ENCODE measurements around the gene ALDH7A1.
"Not testable (repeated sequence)": the region's sequence is repeated elsewhere in the genome, so short reads cannot be mapped to it uniquely, and the experiment has no call there.

ALDH7A1 gene

DNA sequence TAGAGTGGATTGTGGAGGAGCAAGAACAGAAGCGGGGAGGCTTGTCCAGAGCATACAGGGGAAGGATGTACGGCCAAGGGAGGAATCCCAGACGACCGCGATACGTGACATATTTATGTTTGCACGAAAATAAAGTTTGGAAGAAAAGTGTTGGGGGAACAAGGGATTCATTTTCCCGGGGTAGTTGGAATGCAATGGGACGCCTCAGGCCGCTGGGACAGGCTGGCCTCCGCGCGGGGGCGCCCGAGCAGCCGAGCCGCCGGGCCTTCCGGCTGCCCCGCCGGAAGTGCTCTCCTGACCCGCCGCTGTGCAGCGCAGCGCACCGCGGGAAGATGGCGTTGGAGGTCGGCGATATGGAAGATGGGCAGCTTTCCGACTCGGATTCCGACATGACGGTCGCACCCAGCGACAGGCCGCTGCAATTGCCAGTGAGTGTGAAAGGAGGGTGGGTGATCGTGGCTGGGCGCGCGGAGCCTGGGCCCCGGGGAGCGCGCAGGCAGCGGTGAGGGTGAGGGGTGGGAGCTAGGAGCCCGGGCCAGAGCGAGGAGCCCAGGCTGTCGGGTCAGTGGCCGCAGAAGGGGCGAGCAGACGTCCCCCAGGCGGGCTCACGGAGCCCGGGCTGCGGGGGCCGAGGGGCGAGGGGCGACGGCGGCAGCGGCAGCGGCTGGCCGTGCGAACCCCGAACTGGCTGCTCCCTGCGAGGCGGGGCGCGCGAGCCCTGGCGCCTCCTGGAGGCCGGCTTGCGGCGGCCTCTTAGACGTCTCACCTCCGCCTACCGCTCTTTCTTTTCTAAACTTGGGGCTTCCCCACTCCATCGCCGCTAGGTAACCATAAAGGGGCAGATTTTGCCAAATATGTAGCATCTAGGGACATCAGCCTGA is 5.9 kb upstream of the ALDH7A1 start, which contains the start of gene PHAX:
PHAX (plus strand) TSS at position 317 of the 881 bp plus-strand sequence; CDS start at position 333, 16 bp downstream.
- TF ChIP-seq, protein P1, sequence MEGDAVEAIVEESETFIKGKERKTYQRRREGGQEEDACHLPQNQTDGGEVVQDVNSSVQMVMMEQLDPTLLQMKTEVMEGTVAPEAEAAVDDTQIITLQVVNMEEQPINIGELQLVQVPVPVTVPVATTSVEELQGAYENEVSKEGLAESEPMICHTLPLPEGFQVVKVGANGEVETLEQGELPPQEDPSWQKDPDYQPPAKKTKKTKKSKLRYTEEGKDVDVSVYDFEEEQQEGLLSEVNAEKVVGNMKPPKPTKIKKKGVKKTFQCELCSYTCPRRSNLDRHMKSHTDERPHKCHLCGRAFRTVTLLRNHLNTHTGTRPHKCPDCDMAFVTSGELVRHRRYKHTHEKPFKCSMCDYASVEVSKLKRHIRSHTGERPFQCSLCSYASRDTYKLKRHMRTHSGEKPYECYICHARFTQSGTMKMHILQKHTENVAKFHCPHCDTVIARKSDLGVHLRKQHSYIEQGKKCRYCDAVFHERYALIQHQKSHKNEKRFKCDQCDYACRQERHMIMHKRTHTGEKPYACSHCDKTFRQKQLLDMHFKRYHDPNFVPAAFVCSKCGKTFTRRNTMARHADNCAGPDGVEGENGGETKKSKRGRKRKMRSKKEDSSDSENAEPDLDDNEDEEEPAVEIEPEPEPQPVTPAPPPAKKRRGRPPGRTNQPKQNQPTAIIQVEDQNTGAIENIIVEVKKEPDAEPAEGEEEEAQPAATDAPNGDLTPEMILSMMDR (IDR thresholded peaks at IDR 0.05; ENCODE audit: low read depth, low read length, missing control alignments), result peak; percentile 73
- Histone ChIP-seq H3K27ac (peak within 1 kb of the TSS; percentile 86), H3K36me3 (replicated peaks) (peaks cover 15% of the 10 kb centered on the region), H3K27me3 (replicated peaks) (no peaks in the 10 kb centered on the region), H3K4me3 (ENCODE audit: low read depth, low read length) (peak within 1 kb of the TSS; percentile 96)
- DNase-seq, result peak; percentile 68
- in situ Hi-C loops (cut with HindIII; ENCODE audit: low pct_ligation_motif_present, low sequenced_read_pairs), result no loop called here

DNA sequence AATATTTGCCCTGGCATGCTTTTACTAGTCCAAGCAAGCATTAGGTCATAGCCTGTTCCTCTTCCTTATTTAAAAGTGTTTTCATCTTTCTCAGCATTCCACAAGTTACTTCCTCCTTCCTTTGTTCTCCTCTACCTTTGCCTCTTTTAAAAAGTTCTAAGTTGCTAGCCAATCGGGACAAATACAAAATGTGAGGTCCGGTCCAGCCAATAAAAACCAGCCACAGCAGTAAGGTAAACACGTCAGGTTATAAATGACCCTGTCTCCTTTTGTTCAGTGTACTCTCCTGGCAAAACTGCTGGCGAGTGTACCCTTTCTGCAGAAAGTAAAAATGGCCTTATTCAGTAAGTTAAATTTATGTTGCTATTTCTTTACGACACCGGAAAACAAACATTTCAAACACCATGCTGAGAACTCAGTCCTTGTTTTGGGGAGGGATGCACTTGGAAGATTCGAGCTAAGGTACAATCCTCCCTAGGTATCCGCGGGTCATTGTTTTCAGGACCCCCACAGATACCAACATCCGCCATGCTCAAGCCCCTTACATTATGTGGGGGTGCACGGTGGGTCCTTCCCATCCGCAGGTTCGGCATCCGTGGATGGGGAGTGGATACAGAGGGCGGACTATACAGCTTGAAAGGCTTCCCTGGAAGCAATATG is 5.1 kb upstream of the ALDH7A1 start:
- peak overlapping the region; percentile 31 for H3K4me3 ChIP-seq (ENCODE audit: low read depth, low read length)
- DNase-seq; in situ Hi-C loops (cut with HindIII; ENCODE audit: low pct_ligation_motif_present, low sequenced_read_pairs); H3K27ac ChIP-seq; H3K27me3 ChIP-seq (replicated peaks): not testable (repeated sequence)
- H3K36me3 ChIP-seq (replicated peaks), result peaks cover 14% of the 10 kb centered on the region

DNA sequence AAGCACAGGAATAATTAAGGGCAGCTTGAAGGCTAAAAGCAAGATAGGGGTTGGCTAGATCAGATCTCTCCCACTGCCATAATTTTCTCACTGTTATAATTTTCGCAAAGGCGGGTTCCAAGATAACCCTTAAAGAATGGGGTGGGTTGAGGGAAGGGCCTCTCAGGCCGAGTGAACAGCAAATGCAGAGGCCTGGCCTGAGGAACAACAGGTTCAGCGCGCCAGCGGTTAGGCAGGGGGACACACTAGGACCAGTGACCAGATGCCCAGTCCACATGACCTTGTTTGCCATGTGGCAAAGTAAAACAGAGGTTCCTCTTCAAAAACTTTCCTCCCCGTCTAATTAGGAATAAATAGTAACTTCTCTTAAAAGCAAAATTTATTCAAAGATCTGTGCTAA is 4.5 kb upstream of the ALDH7A1 start:
- H3K27ac ChIP-seq, result no peak overlapping the region
- TF ChIP-seq, protein P1 (IDR thresholded peaks at IDR 0.05; ENCODE audit: low read depth, low read length, missing control alignments), result no peak

DNA sequence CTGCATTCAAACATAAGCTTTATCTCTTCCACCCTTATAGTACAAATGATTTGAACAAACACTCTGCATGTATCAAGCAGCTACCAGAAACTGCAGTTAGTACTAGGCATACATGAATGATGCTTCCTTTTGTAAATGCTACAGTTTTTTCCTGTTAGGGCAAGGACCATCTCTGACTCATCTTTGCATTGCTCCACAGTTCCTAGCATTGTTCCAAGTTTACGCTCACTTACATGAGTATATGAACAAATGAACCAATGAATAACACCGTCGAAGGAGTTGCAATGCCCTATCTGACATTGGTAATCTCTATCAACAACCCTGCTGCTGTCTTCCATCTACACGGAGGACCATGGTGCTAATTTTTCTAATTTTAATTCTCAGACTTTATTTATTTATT is 2.1 kb upstream of the ALDH7A1 start:
- peak; percentile 72 for DNase-seq
- peaks cover 3% of the 10 kb centered on the region for H3K36me3 ChIP-seq (replicated peaks)
- no peak overlapping the region for H3K27ac ChIP-seq
- H3K4me3 ChIP-seq (ENCODE audit: low read depth, low read length), result no peak overlapping the region
- in situ Hi-C loops (cut with HindIII; ENCODE audit: low pct_ligation_motif_present, low sequenced_read_pairs), result no loop called here
- TF ChIP-seq, protein P1 (IDR thresholded peaks at IDR 0.05; ENCODE audit: low read depth, low read length, missing control alignments), result no peak
- no peaks in the 10 kb centered on the region for H3K27me3 ChIP-seq (replicated peaks)

More for the DNA sequence above, 4.5 kb upstream of the ALDH7A1 start:
- in situ Hi-C loops (cut with HindIII; ENCODE audit: low pct_ligation_motif_present, low sequenced_read_pairs), result no loop called here
- Histone ChIP-seq H3K4me3 (ENCODE audit: low read depth, low read length) (no peak overlapping the region), H3K36me3 (replicated peaks) (peaks cover 11% of the 10 kb centered on the region), H3K27me3 (replicated peaks) (no peaks in the 10 kb centered on the region)
- no peak for DNase-seq

DNA sequence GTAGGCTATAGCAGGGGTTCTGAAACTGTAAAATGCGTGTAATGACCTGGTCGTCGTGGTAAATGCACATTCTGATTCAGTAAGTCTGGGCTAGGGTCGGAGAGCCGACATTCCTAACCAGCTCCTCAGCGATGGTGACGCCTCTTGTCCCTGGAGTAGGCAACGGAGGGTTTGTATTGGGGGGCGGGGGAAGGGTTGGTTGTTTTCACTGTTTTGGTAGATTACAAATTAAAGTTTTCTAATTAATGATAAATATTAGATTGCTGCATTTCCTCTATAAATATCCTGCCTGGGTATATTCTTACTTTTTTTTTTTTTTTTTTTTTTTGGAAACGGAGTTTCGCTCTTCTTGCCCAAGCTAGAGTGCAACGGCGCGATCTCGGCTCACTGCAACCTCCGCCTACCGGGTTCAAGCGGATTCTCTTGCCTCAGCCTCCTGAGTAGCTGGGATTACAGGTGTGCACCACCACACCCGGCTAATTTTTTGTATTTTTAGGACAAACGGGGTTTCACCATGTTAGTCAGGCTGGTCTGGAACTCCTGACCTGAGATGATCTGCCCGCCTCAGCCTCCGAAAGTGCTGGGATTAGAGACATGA is 566 bp upstream of the ALDH7A1 start:
- TF ChIP-seq, protein P1 (IDR thresholded peaks at IDR 0.05; ENCODE audit: low read depth, low read length, missing control alignments), result no peak
- no peaks in the 10 kb centered on the region for H3K36me3 ChIP-seq (replicated peaks)
- H3K27ac ChIP-seq, result peak overlapping the region; percentile 47
- no peaks in the 10 kb centered on the region for H3K27me3 ChIP-seq (replicated peaks)
- peak overlapping the region; percentile 73 for H3K4me3 ChIP-seq (ENCODE audit: low read depth, low read length)
- no peak for DNase-seq
- in situ Hi-C loops (cut with HindIII; ENCODE audit: low pct_ligation_motif_present, low sequenced_read_pairs), result no loop called here

DNA sequence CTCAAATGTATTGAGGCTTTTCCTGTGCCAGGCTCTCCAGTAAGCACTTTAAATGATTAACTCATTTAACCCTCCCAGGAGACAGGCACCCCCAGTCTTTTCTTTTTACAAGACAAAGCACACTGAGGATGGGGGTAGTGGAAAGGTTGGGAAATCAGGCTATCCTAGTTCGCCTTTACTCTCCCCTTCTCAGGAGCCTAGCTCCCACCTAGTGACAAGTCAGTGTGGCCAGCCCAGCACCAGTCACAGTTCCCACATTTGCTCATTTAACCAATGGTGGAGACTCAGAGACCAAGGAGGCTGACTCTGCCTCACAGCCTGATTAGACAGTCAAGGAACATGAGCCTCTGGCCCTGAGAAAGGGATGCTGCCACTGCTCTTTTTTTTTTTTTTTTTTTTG is 3.5 kb downstream of the ALDH7A1 start:
- TF ChIP-seq, protein P1 (IDR thresholded peaks at IDR 0.05; ENCODE audit: low read depth, low read length, missing control alignments), result no peak
- no peak for DNase-seq

More for the DNA sequence above, 3.5 kb downstream of the ALDH7A1 start:
- Histone ChIP-seq H3K27ac (no peak overlapping the region), H3K36me3 (replicated peaks) (no peaks in the 10 kb centered on the region), H3K27me3 (replicated peaks) (no peaks in the 10 kb centered on the region), H3K4me3 (ENCODE audit: low read depth, low read length) (no peak overlapping the region)
- in situ Hi-C loops (cut with HindIII; ENCODE audit: low pct_ligation_motif_present, low sequenced_read_pairs), result no loop called here

All from brain microvascular endothelial cell (primary cell).